ENCODE measurements around the gene ZSWIM6.

Gene ZSWIM6

DNA sequence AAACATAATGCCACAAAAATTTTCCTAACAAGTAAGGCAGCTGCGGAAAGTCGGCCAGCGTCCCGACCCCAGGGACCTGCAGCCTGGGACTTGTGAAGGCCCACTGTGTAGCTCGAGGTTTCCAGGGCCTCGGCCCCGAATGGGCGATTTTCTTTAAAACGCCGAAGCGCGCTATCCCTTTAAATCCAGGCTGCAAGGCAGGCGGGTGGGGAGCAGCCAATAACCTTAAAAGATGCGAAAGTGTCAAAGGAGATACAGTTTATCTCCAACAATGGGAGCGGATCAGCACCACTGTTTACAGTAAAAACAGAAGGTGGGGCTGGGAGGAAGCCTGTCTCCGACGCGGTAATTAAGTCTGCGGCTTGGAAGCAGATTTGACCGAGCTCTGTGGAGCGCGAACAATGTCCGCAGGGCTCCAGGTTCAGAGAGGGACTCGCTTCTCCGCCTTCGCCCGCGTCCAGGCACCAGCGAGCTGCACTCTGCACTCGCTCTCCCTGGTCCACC, 1.7 kb upstream of the ZSWIM6 start:
- Histone ChIP-seq H3K27ac (ENCODE audit: low read depth, low read length) (no peak overlapping the region), H3K9me2 (replicated peaks; ENCODE audit: insufficient read depth, low read length) (no peaks in the 10 kb centered on the region), H3K4me3 (ENCODE audit: insufficient read depth, low read length, poor library complexity, severe bottlenecking) (peak overlapping the region; percentile 72), H3F3A (ENCODE audit: insufficient read depth) (no peaks in the 10 kb centered on the region), H2AFZ (ENCODE audit: low read depth, low read length, severe bottlenecking) (peak overlapping the region; percentile 43), H3K79me2 (ENCODE audit: insufficient read depth, low read length) (no peaks in the 10 kb centered on the region), H4K20me1 (ENCODE audit: low read depth, low read length) (0 out of 2 replicates have a peak, but pooled peaks cover 8% of the 10 kb centered on the region), H3K36me3 (ENCODE audit: low read length) (no peaks in the 10 kb centered on the region), H3K9me3 (ENCODE audit: insufficient read depth, low read length) (no peaks in the 10 kb centered on the region), H3K9ac (ENCODE audit: low read length) (peak overlapping the region; percentile 63), H3K4me2 (ENCODE audit: low read depth, low read length, poor library complexity, severe bottlenecking) (peak overlapping the region; percentile 68), H3K27me3 (ENCODE audit: low read length) (no peaks in the 10 kb centered on the region)
- no peak for TF ChIP-seq EZH2phosphoT487 (conservative IDR thresholded peaks at IDR 0.05; ENCODE audit: low read length)
- TF ChIP-seq, protein P1, sequence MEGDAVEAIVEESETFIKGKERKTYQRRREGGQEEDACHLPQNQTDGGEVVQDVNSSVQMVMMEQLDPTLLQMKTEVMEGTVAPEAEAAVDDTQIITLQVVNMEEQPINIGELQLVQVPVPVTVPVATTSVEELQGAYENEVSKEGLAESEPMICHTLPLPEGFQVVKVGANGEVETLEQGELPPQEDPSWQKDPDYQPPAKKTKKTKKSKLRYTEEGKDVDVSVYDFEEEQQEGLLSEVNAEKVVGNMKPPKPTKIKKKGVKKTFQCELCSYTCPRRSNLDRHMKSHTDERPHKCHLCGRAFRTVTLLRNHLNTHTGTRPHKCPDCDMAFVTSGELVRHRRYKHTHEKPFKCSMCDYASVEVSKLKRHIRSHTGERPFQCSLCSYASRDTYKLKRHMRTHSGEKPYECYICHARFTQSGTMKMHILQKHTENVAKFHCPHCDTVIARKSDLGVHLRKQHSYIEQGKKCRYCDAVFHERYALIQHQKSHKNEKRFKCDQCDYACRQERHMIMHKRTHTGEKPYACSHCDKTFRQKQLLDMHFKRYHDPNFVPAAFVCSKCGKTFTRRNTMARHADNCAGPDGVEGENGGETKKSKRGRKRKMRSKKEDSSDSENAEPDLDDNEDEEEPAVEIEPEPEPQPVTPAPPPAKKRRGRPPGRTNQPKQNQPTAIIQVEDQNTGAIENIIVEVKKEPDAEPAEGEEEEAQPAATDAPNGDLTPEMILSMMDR (IDR thresholded peaks at IDR 0.05; ENCODE audit: insufficient read depth, low read length, poor library complexity, severe bottlenecking), result no peak

DNA sequence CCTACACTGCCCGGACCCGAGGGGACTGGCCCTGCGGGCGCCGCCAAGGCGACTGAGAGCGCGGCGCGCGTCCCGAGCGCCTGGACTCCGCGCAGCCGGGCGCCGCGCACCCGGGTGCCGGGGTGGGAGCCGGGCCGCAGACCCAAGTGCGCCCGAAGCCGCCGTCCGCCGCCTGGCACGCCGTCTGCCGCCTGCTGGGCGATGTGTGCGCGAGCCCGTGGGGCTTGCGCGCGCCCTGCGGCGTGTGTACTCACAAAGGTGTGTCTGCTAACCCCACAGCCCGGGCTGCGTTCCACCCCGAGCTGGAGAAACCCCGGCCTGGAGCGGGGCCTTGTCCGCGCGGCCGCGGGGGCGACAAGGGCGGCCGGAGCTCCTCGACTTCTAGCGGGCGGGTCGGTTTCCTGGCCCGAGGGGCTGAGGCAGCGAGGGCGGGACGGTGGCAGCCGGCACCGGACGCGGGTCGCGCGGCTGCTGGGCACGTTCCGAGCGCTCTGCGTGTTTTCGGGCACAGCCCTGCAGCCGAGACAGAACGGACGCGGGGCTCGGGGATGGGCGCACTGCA, 1.1 kb upstream of the ZSWIM6 start:
- 0 out of 2 replicates have a peak, but pooled peaks cover 8% of the 10 kb centered on the region for H4K20me1 ChIP-seq (ENCODE audit: low read depth, low read length)
- peak overlapping the region; percentile 68 for H3K4me2 ChIP-seq (ENCODE audit: low read depth, low read length, poor library complexity, severe bottlenecking)
- peak overlapping the region; percentile 95 for H2AFZ ChIP-seq (ENCODE audit: low read depth, low read length, severe bottlenecking)
- no peaks in the 10 kb centered on the region for H3F3A ChIP-seq (ENCODE audit: insufficient read depth)
- TF ChIP-seq EZH2phosphoT487 (conservative IDR thresholded peaks at IDR 0.05; ENCODE audit: low read length), result no peak
- TF ChIP-seq, protein P1 (IDR thresholded peaks at IDR 0.05; ENCODE audit: insufficient read depth, low read length, poor library complexity, severe bottlenecking), result peak; percentile 10
- H3K9me3 ChIP-seq (ENCODE audit: insufficient read depth, low read length), result no peaks in the 10 kb centered on the region
- H3K9me2 ChIP-seq (replicated peaks; ENCODE audit: insufficient read depth, low read length), result no peaks in the 10 kb centered on the region
- H3K4me3 ChIP-seq (ENCODE audit: insufficient read depth, low read length, poor library complexity, severe bottlenecking), result peak overlapping the region; percentile 72
- peak overlapping the region; percentile 63 for H3K9ac ChIP-seq (ENCODE audit: low read length)
- H3K27me3 ChIP-seq (ENCODE audit: low read length), result no peaks in the 10 kb centered on the region
- H3K36me3 ChIP-seq (ENCODE audit: low read length), result no peaks in the 10 kb centered on the region
- no peaks in the 10 kb centered on the region for H3K79me2 ChIP-seq (ENCODE audit: insufficient read depth, low read length)
- H3K27ac ChIP-seq (ENCODE audit: low read depth, low read length), result no peak overlapping the region

DNA sequence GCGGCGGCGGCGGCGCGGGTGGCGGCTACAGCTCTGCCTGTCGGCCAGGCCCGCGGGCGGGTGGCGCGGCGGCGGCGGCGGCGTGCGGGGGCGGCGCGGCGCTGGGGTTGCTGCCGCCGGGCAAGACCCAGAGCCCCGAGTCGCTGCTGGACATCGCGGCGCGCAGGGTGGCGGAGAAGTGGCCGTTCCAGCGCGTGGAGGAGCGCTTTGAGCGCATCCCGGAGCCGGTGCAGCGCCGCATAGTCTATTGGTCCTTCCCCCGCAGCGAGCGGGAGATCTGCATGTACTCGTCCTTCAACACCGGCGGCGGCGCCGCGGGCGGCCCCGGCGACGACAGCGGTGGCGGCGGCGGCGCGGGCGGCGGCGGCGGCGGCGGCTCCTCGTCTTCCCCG, 296 bp downstream of the ZSWIM6 start:
- H3K9me2 ChIP-seq (replicated peaks; ENCODE audit: insufficient read depth, low read length), result no peaks in the 10 kb centered on the region
- peak overlapping the region; percentile 28; the same call in 1 of the 2 replicates for H3K9ac ChIP-seq (ENCODE audit: low read length)
- H4K20me1 ChIP-seq (ENCODE audit: low read depth, low read length), result peaks cover 10% of the 10 kb centered on the region; the same call in 1 of the 2 replicates
- peak overlapping the region; percentile 34 for H3K4me2 ChIP-seq (ENCODE audit: low read depth, low read length, poor library complexity, severe bottlenecking)
- peak overlapping the region; percentile 49 for H3K4me3 ChIP-seq (ENCODE audit: insufficient read depth, low read length, poor library complexity, severe bottlenecking)
- no peaks in the 10 kb centered on the region for H3K9me3 ChIP-seq (ENCODE audit: insufficient read depth, low read length)
- no peaks in the 10 kb centered on the region for H3K36me3 ChIP-seq (ENCODE audit: low read length)
- H3F3A ChIP-seq (ENCODE audit: insufficient read depth), result no peaks in the 10 kb centered on the region; the same call in 1 of the 2 replicates
- H3K27me3 ChIP-seq (ENCODE audit: low read length), result no peaks in the 10 kb centered on the region
- no peaks in the 10 kb centered on the region for H3K79me2 ChIP-seq (ENCODE audit: insufficient read depth, low read length)
- TF ChIP-seq EZH2phosphoT487 (conservative IDR thresholded peaks at IDR 0.05; ENCODE audit: low read length), result no peak
- TF ChIP-seq, protein P1 (IDR thresholded peaks at IDR 0.05; ENCODE audit: insufficient read depth, low read length, poor library complexity, severe bottlenecking), result no peak
- H2AFZ ChIP-seq (ENCODE audit: low read depth, low read length, severe bottlenecking), result no peak overlapping the region
- H3K27ac ChIP-seq (ENCODE audit: low read depth, low read length), result no peak overlapping the region
